ENCODE results near the gene BICD2.

DNA sequence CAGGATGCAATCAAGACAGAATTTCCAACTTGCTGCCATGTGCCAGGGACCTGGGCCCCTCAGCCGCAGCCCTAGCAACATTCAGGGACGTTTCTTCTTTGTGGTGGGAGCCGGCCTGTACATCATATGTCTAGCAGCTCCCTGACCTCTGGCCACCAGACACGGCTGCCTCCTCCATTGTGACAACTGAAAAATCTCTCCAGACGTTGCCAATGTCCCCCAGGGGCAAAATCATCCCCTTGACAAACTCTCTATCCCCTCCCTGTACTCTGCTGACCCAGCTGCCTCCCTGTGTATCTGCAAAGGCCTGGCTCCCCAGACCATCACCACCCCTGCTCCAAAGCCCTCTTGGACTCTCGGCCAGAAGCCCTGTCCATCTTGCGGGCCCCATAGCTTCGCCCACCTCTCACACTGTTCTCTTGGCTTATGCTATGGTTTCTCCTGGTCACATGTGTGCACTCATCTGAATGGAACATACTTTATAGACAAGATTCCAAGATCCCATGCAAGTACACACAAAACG lies 40.8 kb downstream of the BICD2 start:
- TF ChIP-seq CTCF (IDR thresholded peaks at IDR 0.05) (no peak), POLR2A (IDR thresholded peaks at IDR 0.05) (no peak)

Data from suprapubic skin (tissue), 3 donors.